ENCODE data around the gene TMCC1.
A peak's percentile ranks its signal among the peaks of the same experiment; 100 is the strongest.

The TMCC1 gene

GRCh38 chr3:129793942-129794310, 99.6 kb downstream of the TMCC1 start:
- TF ChIP-seq Cebpa-rat (IDR thresholded peaks at IDR 0.05): no peak
- Histone ChIP-seq H3K27me3 (no peaks in the 10 kb centered on the region), H4K20me1 (peaks cover 10 to 72% (median 24%) of the 10 kb centered on the region in 11 experiments; a peak in 16 of 22 replicates), H3K9me3 (replicated peaks in 1 of 11) (no peaks in the 10 kb centered on the region), H3K27ac (peak overlapping the region in 1 of 11 experiments; percentile 21; a peak in 1 of 22 replicates), H3K9ac (peak overlapping the region in 5 of 11 experiments; percentile 3 to 42 (median 17); a peak in 5 of 22 replicates), H3K4me3 (no peak overlapping the region), H3K36me3 (peaks cover 0 to 12% (median 0%) of the 10 kb centered on the region in 11 experiments; a peak in 4 of 22 replicates), H3K4me1 (peaks cover 18 to 28% (median 24%) of the 10 kb centered on the region in 10 experiments), H3K4me2 (peak overlapping the region; percentile 57 to 81 (median 76))

- H3K27ac ChIP-seq: no peak overlapping the region
- no peak overlapping the region for H3K4me3 ChIP-seq
- peaks cover 18 to 28% (median 24%) of the 10 kb centered on the region in 10 experiments for H3K4me1 ChIP-seq
- no peak for TF ChIP-seq Cebpa-rat (IDR thresholded peaks at IDR 0.05)
- H3K9ac ChIP-seq: peak overlapping the region in 1 of 11 experiments; percentile 5; a peak in 1 of 22 replicates
- H3K36me3 ChIP-seq: peaks cover 0 to 12% (median 0%) of the 10 kb centered on the region in 11 experiments; a peak in 4 of 22 replicates
- peaks cover 10 to 74% (median 24%) of the 10 kb centered on the region in 11 experiments; a peak in 16 of 22 replicates for H4K20me1 ChIP-seq
- H3K27me3 ChIP-seq: no peaks in the 10 kb centered on the region
- H3K9me3 ChIP-seq (replicated peaks in 1 of 11): no peaks in the 10 kb centered on the region
- peak overlapping the region in 10 of 11 experiments; percentile 57 to 81 (median 76); a peak in 13 of 22 replicates for H3K4me2 ChIP-seq
Measured at GRCh38 chr3:129793319-129793718, 100.2 kb downstream of the TMCC1 start.

GRCh38 chr3:129783470-129783869, 110.0 kb downstream of the TMCC1 start:
- Histone ChIP-seq H3K4me2 (no peak overlapping the region), H3K27ac (no peak overlapping the region), H3K4me1 (no peaks in the 10 kb centered on the region), H3K36me3 (peaks cover 0 to 32% (median 5%) of the 10 kb centered on the region in 11 experiments; a peak in 7 of 22 replicates), H3K9ac (no peak overlapping the region), H4K20me1 (peaks cover 0 to 47% (median 0%) of the 10 kb centered on the region in 11 experiments; a peak in 4 of 22 replicates), H3K9me3 (replicated peaks in 1 of 11) (peaks cover 0 to 18% (median 5%) of the 10 kb centered on the region in 11 experiments; a peak in 10 of 22 replicates), H3K27me3 (no peaks in the 10 kb centered on the region), H3K4me3 (no peak overlapping the region)
- no peak for TF ChIP-seq Cebpa-rat (IDR thresholded peaks at IDR 0.05)

GRCh38 chr3:129778871-129779270, 114.6 kb downstream of the TMCC1 start:
- no peaks in the 10 kb centered on the region for H3K27me3 ChIP-seq
- no peak overlapping the region for H3K4me2 ChIP-seq

GRCh38 chr3:129777806-129778205, 115.7 kb downstream of the TMCC1 start:
- Histone ChIP-seq H3K27ac (no peak overlapping the region), H3K27me3 (no peaks in the 10 kb centered on the region), H3K4me2 (no peak overlapping the region), H3K4me3 (no peak overlapping the region), H3K36me3 (peaks cover 0 to 27% (median 6%) of the 10 kb centered on the region in 11 experiments; a peak in 6 of 22 replicates), H3K9ac (no peak overlapping the region), H3K4me1 (peaks cover 0 to 10% (median 0%) of the 10 kb centered on the region in 10 experiments; a peak in 4 of 20 replicates), H3K9me3 (replicated peaks in 1 of 11) (peaks cover 0 to 21% (median 6%) of the 10 kb centered on the region in 11 experiments; a peak in 10 of 22 replicates), H4K20me1 (peaks cover 0 to 64% (median 0%) of the 10 kb centered on the region in 11 experiments; a peak in 7 of 22 replicates)
- no peak for TF ChIP-seq Cebpa-rat (IDR thresholded peaks at IDR 0.05)

More at GRCh38 chr3:129778871-129779270, 114.6 kb downstream of the TMCC1 start:
- Histone ChIP-seq H3K36me3 (peaks cover 0 to 33% (median 6%) of the 10 kb centered on the region in 11 experiments; a peak in 6 of 22 replicates), H3K9me3 (replicated peaks in 1 of 11) (peaks cover 0 to 21% (median 6%) of the 10 kb centered on the region in 11 experiments; a peak in 10 of 22 replicates), H3K4me1 (peaks cover 0 to 10% (median 0%) of the 10 kb centered on the region in 10 experiments; a peak in 4 of 20 replicates), H3K4me3 (no peak overlapping the region), H4K20me1 (peaks cover 0 to 55% (median 0%) of the 10 kb centered on the region in 11 experiments; a peak in 6 of 22 replicates), H3K9ac (no peak overlapping the region), H3K27ac (no peak overlapping the region)
- no peak for TF ChIP-seq Cebpa-rat (IDR thresholded peaks at IDR 0.05)

GRCh38 chr3:129775870-129776269, 117.6 kb downstream of the TMCC1 start:
- no peak overlapping the region for H3K4me3 ChIP-seq
- H4K20me1 ChIP-seq: peaks cover 0 to 66% (median 0%) of the 10 kb centered on the region in 11 experiments; a peak in 7 of 22 replicates
- no peaks in the 10 kb centered on the region for H3K27me3 ChIP-seq
- H3K27ac ChIP-seq: no peak overlapping the region
- peaks cover 0 to 33% (median 6%) of the 10 kb centered on the region in 11 experiments; a peak in 6 of 22 replicates for H3K36me3 ChIP-seq
- H3K9ac ChIP-seq: no peak overlapping the region
- TF ChIP-seq Cebpa-rat (IDR thresholded peaks at IDR 0.05): no peak
- H3K9me3 ChIP-seq (replicated peaks in 1 of 11): peaks cover 0 to 21% (median 6%) of the 10 kb centered on the region in 11 experiments; a peak in 10 of 22 replicates
- H3K4me2 ChIP-seq: no peak overlapping the region
- H3K4me1 ChIP-seq: peaks cover 0 to 10% (median 0%) of the 10 kb centered on the region in 10 experiments; a peak in 4 of 20 replicates

GRCh38 chr3:129773691-129774663, 119.5 kb downstream of the TMCC1 start:
- no peaks in the 10 kb centered on the region for H3K27me3 ChIP-seq
- no peak overlapping the region for H3K9ac ChIP-seq
- peaks cover 0 to 10% (median 3%) of the 10 kb centered on the region in 10 experiments; a peak in 5 of 20 replicates for H3K4me1 ChIP-seq
- peaks cover 0 to 41% (median 7%) of the 10 kb centered on the region in 11 experiments; a peak in 10 of 22 replicates for H3K36me3 ChIP-seq
- H3K4me3 ChIP-seq: no peak overlapping the region
- peaks cover 0 to 81% (median 3%) of the 10 kb centered on the region in 11 experiments; a peak in 9 of 22 replicates for H4K20me1 ChIP-seq
- H3K9me3 ChIP-seq (replicated peaks in 1 of 11): peaks cover 0 to 11% (median 6%) of the 10 kb centered on the region in 11 experiments; a peak in 10 of 22 replicates
- H3K4me2 ChIP-seq: 0 out of 22 replicates have a peak overlapping the region, but pooled peaks of 1 of the 11 experiments have one; percentile 27
- no peak overlapping the region for H3K27ac ChIP-seq
- TF ChIP-seq Cebpa-rat (IDR thresholded peaks at IDR 0.05): no peak

- no peak for TF ChIP-seq Cebpa-rat (IDR thresholded peaks at IDR 0.05)
- Histone ChIP-seq H3K27ac (no peak overlapping the region), H3K4me2 (no peak overlapping the region)
Measured at GRCh38 chr3:129770604-129771003, 122.9 kb downstream of the TMCC1 start.

More at GRCh38 chr3:129770604-129771003, 122.9 kb downstream of the TMCC1 start:
- Histone ChIP-seq H3K27me3 (no peaks in the 10 kb centered on the region), H3K9ac (no peak overlapping the region), H3K4me3 (no peak overlapping the region), H4K20me1 (peaks cover 0 to 92% (median 3%) of the 10 kb centered on the region in 11 experiments; a peak in 10 of 22 replicates), H3K4me1 (peaks cover 0 to 10% (median 3%) of the 10 kb centered on the region in 10 experiments; a peak in 5 of 20 replicates), H3K36me3 (peaks cover 0 to 56% (median 5%) of the 10 kb centered on the region in 11 experiments; a peak in 11 of 22 replicates), H3K9me3 (replicated peaks in 1 of 11) (no peaks in the 10 kb centered on the region)

Data from BLaER1 treated with 17β-estradiol and CSF1 and Interleukin-3, amounts not matched to agents 10 nM and 100 nM (cell line).